Gastroesophageal sphincter (tissue), 3 donors: ENCODE measurements around the gene DCANP1.

Experiments used
- CTCF ChIP-seq, 4 experiments: fragments of 200-600 bp in 2 of 4; fragments of 450-650 bp in 2 of 4; sonication (generic) in 1 of 4; IDR thresholded peaks; one replicate each; pipeline ENCODE4 v1.5.1; 2017 to 2019; ENCODE audit warnings: antibody characterized with exemption in 4 of 4, mild to moderate bottlenecking in 2 of 4, moderate library complexity in 2 of 4
- EP300 ChIP-seq: sonication (generic); formaldehyde crosslinking; IDR thresholded peaks from one replicate; pipeline ENCODE4 v1.6.1; 2017; ENCODE audit warnings: antibody characterized with exemption, mild to moderate bottlenecking
- POLR2A ChIP-seq, 2 donors: fragments of 450-650 bp; IDR thresholded peaks; one replicate each; pipeline ENCODE4 v1.6.1; 2017; ENCODE audit warnings: antibody characterized with exemption in 2 of 2, mild to moderate bottlenecking in 2 of 2, moderate library complexity in 1 of 2

GRCh38 chr5:135423146-135423845 lies 23.9 kb downstream of the DCANP1 start:
- no peak for TF ChIP-seq CTCF (IDR thresholded peaks at IDR 0.05)
- no peak for TF ChIP-seq EP300
- no peak for TF ChIP-seq POLR2A (IDR thresholded peaks at IDR 0.05)
